HFF-Myc (cell line): Measurements from ENCODE around the gene ZNF497.

Experiments used
- DNase-seq: peaks from one replicate; pipeline ENCODE4 v3.0.0-alpha.2; 2011; ENCODE audit warnings: low read depth; ENCODE audit errors: extremely low read depth
- H3K4me3 ChIP-seq: replicated peaks from 2 replicates; pipeline ENCODE4 v1.5.1; 2011; ENCODE audit warnings: low read depth, mild to moderate bottlenecking, control low read depth, low read length
- TF ChIP-seq, protein P1 (sequence below): IDR thresholded peaks from 2 replicates; pipeline ENCODE4 v1.5.1; 2012; ENCODE audit warnings: mild to moderate bottlenecking, low read depth, low read length, control low read depth; ENCODE audit errors: missing control alignments

Gene ZNF497

DNA sequence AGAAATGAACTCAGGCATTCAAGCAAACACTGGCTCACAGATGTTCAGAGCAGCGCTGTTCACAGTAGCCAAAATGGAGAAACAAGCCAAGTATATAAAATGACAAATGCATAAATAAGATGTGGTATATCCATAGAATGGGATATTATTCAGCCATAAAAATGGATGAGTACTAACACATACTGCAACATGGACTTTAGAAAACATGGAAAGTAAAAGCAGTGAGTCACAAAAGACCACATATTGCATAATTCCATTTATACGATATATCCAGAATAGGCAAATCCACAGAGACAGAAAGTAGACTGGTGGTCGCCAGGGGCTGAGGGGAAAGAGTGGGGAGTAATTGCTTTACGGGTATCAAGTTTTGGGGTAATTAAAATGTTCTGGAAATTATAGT is 11.6 kb upstream of the ZNF497 start:
- no peak overlapping the region for H3K4me3 ChIP-seq
- TF ChIP-seq, protein P1, sequence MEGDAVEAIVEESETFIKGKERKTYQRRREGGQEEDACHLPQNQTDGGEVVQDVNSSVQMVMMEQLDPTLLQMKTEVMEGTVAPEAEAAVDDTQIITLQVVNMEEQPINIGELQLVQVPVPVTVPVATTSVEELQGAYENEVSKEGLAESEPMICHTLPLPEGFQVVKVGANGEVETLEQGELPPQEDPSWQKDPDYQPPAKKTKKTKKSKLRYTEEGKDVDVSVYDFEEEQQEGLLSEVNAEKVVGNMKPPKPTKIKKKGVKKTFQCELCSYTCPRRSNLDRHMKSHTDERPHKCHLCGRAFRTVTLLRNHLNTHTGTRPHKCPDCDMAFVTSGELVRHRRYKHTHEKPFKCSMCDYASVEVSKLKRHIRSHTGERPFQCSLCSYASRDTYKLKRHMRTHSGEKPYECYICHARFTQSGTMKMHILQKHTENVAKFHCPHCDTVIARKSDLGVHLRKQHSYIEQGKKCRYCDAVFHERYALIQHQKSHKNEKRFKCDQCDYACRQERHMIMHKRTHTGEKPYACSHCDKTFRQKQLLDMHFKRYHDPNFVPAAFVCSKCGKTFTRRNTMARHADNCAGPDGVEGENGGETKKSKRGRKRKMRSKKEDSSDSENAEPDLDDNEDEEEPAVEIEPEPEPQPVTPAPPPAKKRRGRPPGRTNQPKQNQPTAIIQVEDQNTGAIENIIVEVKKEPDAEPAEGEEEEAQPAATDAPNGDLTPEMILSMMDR: no peak
- DNase-seq: no peak

GRCh38 chr19:58372311-58373133 is 10.0 kb upstream of the ZNF497 start:
- H3K4me3 ChIP-seq: no peak overlapping the region
- TF ChIP-seq, protein P1: no peak
- DNase-seq: no peak

DNA sequence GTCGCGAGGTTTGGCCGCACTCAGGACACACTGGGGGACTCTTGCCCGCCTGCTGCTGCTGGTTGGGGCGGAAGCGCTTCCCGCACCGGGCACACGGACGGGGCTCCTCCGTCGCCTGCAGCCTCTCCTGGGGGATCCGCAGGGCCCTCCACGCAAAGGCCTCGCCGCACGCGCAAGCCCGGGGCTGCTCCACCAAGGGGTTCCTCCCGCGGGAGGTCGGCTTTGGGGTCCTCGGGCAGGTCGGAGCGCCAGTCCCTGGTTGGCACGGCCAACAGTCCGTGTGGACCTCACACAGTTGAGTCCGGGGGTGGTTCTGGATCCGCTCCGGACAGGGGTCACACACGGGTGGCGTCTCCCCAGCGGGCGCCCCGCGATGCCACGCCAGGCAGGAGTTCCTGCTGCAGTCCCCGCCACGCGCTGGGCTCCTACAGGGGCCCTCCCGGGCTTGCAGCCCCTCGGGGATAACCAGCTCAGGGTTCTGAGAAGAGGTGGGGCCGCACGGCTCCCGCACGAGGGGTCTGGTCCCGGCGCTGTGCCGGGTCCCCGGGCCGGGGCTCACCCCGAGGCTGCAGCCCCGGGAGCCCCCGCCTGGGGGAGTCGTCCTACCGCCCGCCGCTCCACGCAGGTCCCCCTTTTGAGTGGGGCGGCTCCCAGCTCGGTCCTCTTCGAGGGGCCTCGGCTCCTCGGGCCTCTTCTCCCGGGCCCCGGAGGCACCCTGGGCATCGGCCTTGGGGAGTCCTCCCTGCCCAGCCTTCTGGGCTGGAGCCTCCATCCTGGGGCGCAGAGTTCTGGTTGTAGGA is 6.2 kb upstream of the ZNF497 start:
- DNase-seq: no peak

GRCh38 chr19:58367698-58368454 is 5.3 kb upstream of the ZNF497 start:
- TF ChIP-seq, protein P1: no peak
- H3K4me3 ChIP-seq: no peak overlapping the region
- no peak for DNase-seq

More for the DNA sequence above, 6.2 kb upstream of the ZNF497 start:
- TF ChIP-seq, protein P1: no peak
- H3K4me3 ChIP-seq: no peak overlapping the region

DNA sequence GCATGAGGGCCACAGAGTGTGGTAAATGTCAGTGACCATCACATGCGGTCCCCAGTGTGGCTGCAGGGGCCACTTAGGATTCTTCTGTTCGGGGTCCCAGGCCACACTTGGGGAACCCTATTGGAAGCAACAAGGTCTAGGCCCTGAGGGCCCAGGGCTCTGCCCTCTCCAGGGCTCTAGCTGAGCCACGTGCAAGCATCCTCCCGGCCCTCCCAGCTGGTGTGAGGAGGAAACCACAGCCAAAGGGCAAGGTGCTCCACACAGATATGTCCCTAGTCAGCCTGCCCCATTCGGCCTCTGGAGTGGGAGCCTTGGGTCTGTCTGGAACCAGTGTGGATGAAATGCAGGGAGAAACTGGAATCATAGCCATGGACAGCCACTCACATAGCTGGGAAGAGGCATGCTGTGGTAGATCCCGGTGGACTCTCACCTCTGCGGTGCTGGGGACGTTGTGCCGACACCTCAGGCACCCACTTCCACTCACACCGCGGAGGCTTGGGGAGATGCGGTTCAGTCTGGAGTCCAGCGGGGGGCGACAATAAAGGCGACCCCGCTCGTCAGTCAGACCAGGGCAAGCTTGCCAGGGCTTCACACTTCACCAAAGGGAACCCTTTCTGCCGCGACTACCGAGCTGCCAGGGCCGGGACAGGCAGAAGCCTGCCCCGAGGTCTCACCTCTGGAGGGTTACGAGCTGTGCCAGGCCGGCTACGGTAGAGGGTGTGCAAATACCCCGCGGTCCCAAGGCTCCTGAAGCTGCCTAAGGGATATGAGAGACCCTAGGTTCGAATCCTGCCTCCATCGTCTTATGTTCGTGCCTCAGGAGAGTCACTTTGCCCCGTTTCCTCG is 4.3 kb upstream of the ZNF497 start:
- no peak for DNase-seq
- no peak overlapping the region for H3K4me3 ChIP-seq
- TF ChIP-seq, protein P1: no peak

DNA sequence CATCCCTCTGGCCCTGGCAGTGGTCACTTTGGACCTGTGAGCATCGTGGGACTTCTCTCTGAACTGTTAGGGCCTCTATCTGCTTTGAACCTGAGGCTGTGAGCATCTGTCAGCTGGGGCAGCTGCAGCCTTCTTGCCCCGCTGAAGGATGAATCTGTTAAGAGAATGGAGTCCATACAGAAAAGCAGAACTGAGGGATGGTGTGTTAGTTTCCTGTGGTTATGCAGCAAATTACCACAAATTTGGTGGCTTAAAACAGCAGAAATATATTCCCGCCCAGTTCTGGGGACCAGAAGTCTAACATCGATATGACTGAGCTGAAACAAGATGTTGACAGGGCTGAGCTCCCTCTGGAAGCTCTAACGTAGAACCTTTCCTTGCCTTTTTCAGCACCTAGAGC is 1.6 kb upstream of the ZNF497 start:
- DNase-seq: no peak
- TF ChIP-seq, protein P1: no peak
- H3K4me3 ChIP-seq: no peak overlapping the region
